ENCODE results near the gene CYP2D6. TPM values are rescaled to one million over a fixed set of nuclear protein-coding genes. Genes with fewer than 3 reads are reported as not detected.
"Not testable (repeated sequence)": the region's sequence is repeated elsewhere in the genome, so short reads cannot be mapped to it uniquely, and the experiment has no call there.

Gene CYP2D6
- total RNA-seq, 2 experiments from 2014 or later = 7.4 to 7.5 TPM

GRCh38 chr22:42128776-42129694, 1.6 kb downstream of the CYP2D6 start:
- H3K36me3 ChIP-seq (ENCODE audit: insufficient read depth, low read length); CTCF ChIA-PET; H3K9me3 ChIP-seq (ENCODE audit: control insufficient read depth in 1 of 2, insufficient read depth in 1 of 2, low read length in 2 of 2); H3K36me3 Mint-ChIP-seq (ENCODE audit: low read depth); H3K9me3 Mint-ChIP-seq; H3K4me1 Mint-ChIP-seq (ENCODE audit: low read depth); H3K27me3 Mint-ChIP-seq; H3K27ac ChIP-seq (ENCODE audit: low read depth in 1 of 2, low read length in 2 of 2); H3K27ac Mint-ChIP-seq; H3K4me3 Mint-ChIP-seq; intact Hi-C loops (cut with DNase I, micrococcal nuclease); POLR2A ChIA-PET; H3K4me1 ChIP-seq (ENCODE audit: insufficient read depth, low read length); H3K27me3 ChIP-seq (ENCODE audit: control insufficient read depth in 1 of 2, insufficient read depth in 2 of 2, low read length in 2 of 2); H3K4me3 ChIP-seq (ENCODE audit: low read length); ATAC-seq (ENCODE audit: poor library complexity): not testable (repeated sequence)
- peak in 2 of 14 experiments; percentile 28 to 42 for DNase-seq

- ATAC-seq (ENCODE audit: poor library complexity); H3K4me3 ChIP-seq (ENCODE audit: low read length); H3K27ac Mint-ChIP-seq; H3K27me3 Mint-ChIP-seq; POLR2A ChIA-PET; H3K27me3 ChIP-seq (ENCODE audit: control insufficient read depth in 1 of 2, insufficient read depth in 2 of 2, low read length in 2 of 2); H3K36me3 ChIP-seq (ENCODE audit: insufficient read depth, low read length); H3K9me3 ChIP-seq (ENCODE audit: control insufficient read depth in 1 of 2, insufficient read depth in 1 of 2, low read length in 2 of 2); intact Hi-C loops (cut with DNase I, micrococcal nuclease); H3K4me1 Mint-ChIP-seq (ENCODE audit: low read depth); H3K36me3 Mint-ChIP-seq (ENCODE audit: low read depth); CTCF ChIA-PET; H3K9me3 Mint-ChIP-seq; H3K4me1 ChIP-seq (ENCODE audit: insufficient read depth, low read length); H3K27ac ChIP-seq (ENCODE audit: low read depth in 1 of 2, low read length in 2 of 2); H3K4me3 Mint-ChIP-seq; DNase-seq: not testable (repeated sequence)
Observed at GRCh38 chr22:42128007-42128406, 2.6 kb downstream of the CYP2D6 start.

GRCh38 chr22:42127606-42128005, 3.0 kb downstream of the CYP2D6 start:
- peaks cover 0 to 6% of the 10 kb centered on the region in 2 experiments for H3K9me3 ChIP-seq (ENCODE audit: control insufficient read depth in 1 of 2, insufficient read depth in 1 of 2, low read length in 2 of 2)
- no peaks in the 10 kb centered on the region for H3K27me3 ChIP-seq (ENCODE audit: control insufficient read depth in 1 of 2, insufficient read depth in 2 of 2, low read length in 2 of 2)
- ChIA-PET CTCF (no interaction called here), POLR2A (no interaction called here)
- Mint-ChIP-seq H3K4me1 (ENCODE audit: low read depth) (peaks cover 3% of the 10 kb centered on the region), H3K27me3 (no peaks in the 10 kb centered on the region), H3K9me3 (no peaks in the 10 kb centered on the region), H3K4me3 (no peak overlapping the region), H3K36me3 (ENCODE audit: low read depth) (no peaks in the 10 kb centered on the region), H3K27ac (no peak overlapping the region)
- H3K4me3 ChIP-seq (ENCODE audit: low read length) = no peak overlapping the region
- no peaks in the 10 kb centered on the region for H3K36me3 ChIP-seq (ENCODE audit: insufficient read depth, low read length)
- H3K4me1 ChIP-seq (ENCODE audit: insufficient read depth, low read length) = no peaks in the 10 kb centered on the region
- DNase-seq (no peak), ATAC-seq (ENCODE audit: poor library complexity) (no peak)
- no peak for TF ChIP-seq CTCF (IDR thresholded peaks at IDR 0.05)
- no peak overlapping the region for H3K27ac ChIP-seq (ENCODE audit: low read depth in 1 of 2, low read length in 2 of 2)
- intact Hi-C loops (cut with DNase I, micrococcal nuclease) = no loop called here

- CTCF ChIA-PET; ATAC-seq (ENCODE audit: poor library complexity); H3K4me3 ChIP-seq (ENCODE audit: low read length); intact Hi-C loops (cut with DNase I, micrococcal nuclease); H3K27me3 ChIP-seq (ENCODE audit: control insufficient read depth in 1 of 2, insufficient read depth in 2 of 2, low read length in 2 of 2); H3K27ac Mint-ChIP-seq; H3K27ac ChIP-seq (ENCODE audit: low read depth in 1 of 2, low read length in 2 of 2); H3K9me3 Mint-ChIP-seq; POLR2A ChIA-PET; H3K4me3 Mint-ChIP-seq; H3K36me3 ChIP-seq (ENCODE audit: insufficient read depth, low read length); DNase-seq; H3K9me3 ChIP-seq (ENCODE audit: control insufficient read depth in 1 of 2, insufficient read depth in 1 of 2, low read length in 2 of 2); H3K27me3 Mint-ChIP-seq; H3K36me3 Mint-ChIP-seq (ENCODE audit: low read depth): not testable (repeated sequence)
- peaks cover 41% of the 10 kb centered on the region for H3K4me1 Mint-ChIP-seq (ENCODE audit: low read depth)
- H3K4me1 ChIP-seq (ENCODE audit: insufficient read depth, low read length) = peaks cover 24% of the 10 kb centered on the region
Observed at GRCh38 chr22:42123529-42123928, 7.1 kb downstream of the CYP2D6 start.

- H3K4me3 Mint-ChIP-seq = peak overlapping the region; percentile 84
- Histone ChIP-seq H3K27ac (ENCODE audit: low read depth in 1 of 2, low read length in 2 of 2) (peak overlapping the region in 1 of 2 donors; percentile 45), H3K4me3 (ENCODE audit: low read length) (peak overlapping the region; percentile 45), H3K4me1 (ENCODE audit: insufficient read depth, low read length) (peaks cover 24% of the 10 kb centered on the region)
- H3K9me3 Mint-ChIP-seq; H3K9me3 ChIP-seq (ENCODE audit: control insufficient read depth in 1 of 2, insufficient read depth in 1 of 2, low read length in 2 of 2); H3K36me3 ChIP-seq (ENCODE audit: insufficient read depth, low read length); H3K27me3 ChIP-seq (ENCODE audit: control insufficient read depth in 1 of 2, insufficient read depth in 2 of 2, low read length in 2 of 2); H3K27me3 Mint-ChIP-seq: not testable (repeated sequence)
- H3K36me3 Mint-ChIP-seq (ENCODE audit: low read depth) = peaks cover 10% of the 10 kb centered on the region
- peak in 7 of 14 experiments; percentile 10 to 78 (median 54) for DNase-seq
- ATAC-seq (ENCODE audit: poor library complexity) = peak; percentile 93
- intact Hi-C loops (cut with DNase I, micrococcal nuclease) = loop anchor here in 1 of 2 experiments (2.0 kb wide), 1 partner anchor 122 kb away; the partner anchor contains the start of gene WBP2NL
- CTCF ChIA-PET = interaction anchor here (0.7 to 3.5 kb wide), 2 partner anchors 30 to 163 kb away, joined by 3 to 12 read pairs; partner anchors contain the start of gene NDUFA6
- peak overlapping the region; percentile 75 for H3K27ac Mint-ChIP-seq
- POLR2A ChIA-PET = interaction anchor here (1.2 to 1.3 kb wide), 3 partner anchors 29 to 323 kb away, joined by 3 to 6 read pairs (median 5); partner anchors contain the start of gene NDUFA6
- peaks cover 50% of the 10 kb centered on the region for H3K4me1 Mint-ChIP-seq (ENCODE audit: low read depth)
Observed at GRCh38 chr22:42120231-42121021, 10.2 kb downstream of the CYP2D6 start.

All from CD4-positive, alpha-beta T cell (primary cell).